ENCODE measurements around the gene TTC8. TPM values are rescaled to one million over a fixed set of nuclear protein-coding genes. Genes with fewer than 3 reads are reported as not detected.
"Not testable (repeated sequence)": the region's sequence is repeated elsewhere in the genome, so short reads cannot be mapped to it uniquely, and the experiment has no call there.

Gene TTC8
- total RNA-seq, 3 donors from 2014 or later: 18.9 to 58.2 (median 44.6) TPM

DNA sequence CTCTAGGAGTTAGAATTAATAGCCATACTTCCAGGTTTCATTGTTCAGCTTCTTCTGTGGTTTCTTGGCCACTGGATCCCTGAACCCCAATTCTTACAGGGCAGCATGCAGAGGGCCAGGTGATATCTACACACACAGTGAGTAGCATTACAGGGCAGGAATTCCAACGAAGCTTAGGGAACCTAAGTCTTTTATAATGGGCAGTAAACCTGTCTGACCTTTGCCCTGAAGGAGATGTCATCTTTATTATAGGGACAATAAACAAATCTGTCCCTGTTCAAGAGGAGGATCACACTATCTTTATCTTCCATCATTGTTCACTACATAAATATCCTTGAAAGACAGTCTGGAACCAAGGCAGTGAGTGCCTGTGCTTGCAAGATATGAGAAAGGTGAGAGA, 20.0 kb upstream of the TTC8 start:
- DNase-seq (ENCODE audit: low spot score in 2 of 2): no peak
- intact Hi-C loops (cut with DNase I; ENCODE audit: low total_unique reads): no loop called here
- Histone ChIP-seq H3K9me3 (no peaks in the 10 kb centered on the region), H3K36me3 (no peaks in the 10 kb centered on the region), H3K27me3 (no peaks in the 10 kb centered on the region), H3K27ac (no peak overlapping the region), H3K4me1 (no peaks in the 10 kb centered on the region), H3K4me3 (no peak overlapping the region)
- TF ChIP-seq, protein P1, sequence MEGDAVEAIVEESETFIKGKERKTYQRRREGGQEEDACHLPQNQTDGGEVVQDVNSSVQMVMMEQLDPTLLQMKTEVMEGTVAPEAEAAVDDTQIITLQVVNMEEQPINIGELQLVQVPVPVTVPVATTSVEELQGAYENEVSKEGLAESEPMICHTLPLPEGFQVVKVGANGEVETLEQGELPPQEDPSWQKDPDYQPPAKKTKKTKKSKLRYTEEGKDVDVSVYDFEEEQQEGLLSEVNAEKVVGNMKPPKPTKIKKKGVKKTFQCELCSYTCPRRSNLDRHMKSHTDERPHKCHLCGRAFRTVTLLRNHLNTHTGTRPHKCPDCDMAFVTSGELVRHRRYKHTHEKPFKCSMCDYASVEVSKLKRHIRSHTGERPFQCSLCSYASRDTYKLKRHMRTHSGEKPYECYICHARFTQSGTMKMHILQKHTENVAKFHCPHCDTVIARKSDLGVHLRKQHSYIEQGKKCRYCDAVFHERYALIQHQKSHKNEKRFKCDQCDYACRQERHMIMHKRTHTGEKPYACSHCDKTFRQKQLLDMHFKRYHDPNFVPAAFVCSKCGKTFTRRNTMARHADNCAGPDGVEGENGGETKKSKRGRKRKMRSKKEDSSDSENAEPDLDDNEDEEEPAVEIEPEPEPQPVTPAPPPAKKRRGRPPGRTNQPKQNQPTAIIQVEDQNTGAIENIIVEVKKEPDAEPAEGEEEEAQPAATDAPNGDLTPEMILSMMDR (IDR thresholded peaks at IDR 0.05): no peak
- no peak for TF ChIP-seq POLR2A (IDR thresholded peaks at IDR 0.05)
- TF ChIP-seq POLR2AphosphoS5 (IDR thresholded peaks at IDR 0.05): no peak

GRCh38 chr14:88808359-88808758, 16.1 kb upstream of the TTC8 start:
- intact Hi-C loops (cut with DNase I; ENCODE audit: low total_unique reads): no loop called here
- no peak for TF ChIP-seq POLR2AphosphoS5 (IDR thresholded peaks at IDR 0.05)
- no peak for TF ChIP-seq POLR2A (IDR thresholded peaks at IDR 0.05)
- TF ChIP-seq, protein P1 (IDR thresholded peaks at IDR 0.05): no peak

GRCh38 chr14:88815980-88816379, 8.5 kb upstream of the TTC8 start:
- intact Hi-C loops (cut with DNase I; ENCODE audit: low total_unique reads): no loop called here
- no peak for DNase-seq (ENCODE audit: low spot score in 2 of 2)
- TF ChIP-seq POLR2A (IDR thresholded peaks at IDR 0.05): no peak
- no peak for TF ChIP-seq POLR2AphosphoS5 (IDR thresholded peaks at IDR 0.05)
- TF ChIP-seq, protein P1 (IDR thresholded peaks at IDR 0.05): no peak
- Histone ChIP-seq H3K27ac (no peak overlapping the region), H3K9me3 (no peaks in the 10 kb centered on the region), H3K27me3 (no peaks in the 10 kb centered on the region), H3K4me1 (no peaks in the 10 kb centered on the region), H3K4me3 (no peak overlapping the region), H3K36me3 (no peaks in the 10 kb centered on the region)

More at GRCh38 chr14:88808359-88808758, 16.1 kb upstream of the TTC8 start:
- Histone ChIP-seq H3K27me3 (no peaks in the 10 kb centered on the region), H3K27ac (no peak overlapping the region), H3K9me3 (no peaks in the 10 kb centered on the region), H3K36me3 (no peaks in the 10 kb centered on the region), H3K4me3 (no peak overlapping the region), H3K4me1 (no peaks in the 10 kb centered on the region)
- DNase-seq (ENCODE audit: low spot score in 2 of 2): no peak

DNA sequence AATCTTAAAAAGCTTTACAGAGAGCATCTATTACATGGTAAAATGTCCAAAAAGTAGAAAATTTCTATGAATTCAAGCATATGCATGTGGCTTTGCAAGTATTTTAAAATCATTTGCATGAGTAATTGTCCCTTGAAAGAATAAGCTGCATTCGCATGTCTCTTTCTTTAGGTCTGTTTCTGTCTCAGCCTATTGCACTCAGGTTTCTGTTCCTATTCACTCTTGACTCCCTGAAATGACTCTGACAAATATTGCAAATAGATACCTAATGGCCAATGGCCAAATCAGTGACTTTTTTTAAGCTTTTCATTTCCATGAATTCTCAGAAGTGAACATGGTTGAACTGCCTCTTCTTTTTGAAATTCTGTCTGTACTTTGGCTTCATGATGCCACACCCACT, 6.4 kb upstream of the TTC8 start:
- Histone ChIP-seq H3K27me3 (no peaks in the 10 kb centered on the region), H3K4me3 (no peak overlapping the region), H3K9me3 (no peaks in the 10 kb centered on the region), H3K36me3 (no peaks in the 10 kb centered on the region), H3K27ac (no peak overlapping the region), H3K4me1 (no peaks in the 10 kb centered on the region)
- intact Hi-C loops (cut with DNase I; ENCODE audit: low total_unique reads): no loop called here
- TF ChIP-seq POLR2A (IDR thresholded peaks at IDR 0.05) (no peak), POLR2AphosphoS5 (IDR thresholded peaks at IDR 0.05) (no peak)
- TF ChIP-seq, protein P1 (IDR thresholded peaks at IDR 0.05): no peak
- DNase-seq (ENCODE audit: low spot score in 2 of 2): no peak

DNA sequence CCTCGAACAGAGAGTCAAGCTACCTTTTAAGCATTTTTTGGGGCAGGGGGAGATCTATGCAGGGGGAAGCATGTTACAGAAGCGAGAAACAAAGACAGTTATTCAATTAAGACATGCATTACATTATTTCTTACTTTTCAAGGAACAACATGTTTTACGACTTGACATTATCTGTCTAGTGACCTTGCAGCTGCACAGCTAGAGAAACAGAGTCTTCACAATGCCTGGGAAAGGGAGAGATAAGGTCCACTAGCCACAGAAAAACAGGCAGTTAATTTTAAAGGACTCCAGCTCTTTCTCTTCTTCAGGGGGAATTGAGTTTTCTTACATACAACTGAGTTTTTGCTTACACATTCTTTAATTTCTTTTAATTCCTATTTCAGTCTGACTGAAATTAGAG, 4.8 kb upstream of the TTC8 start:
- H3K27me3 ChIP-seq; intact Hi-C loops (cut with DNase I; ENCODE audit: low total_unique reads); H3K4me1 ChIP-seq; H3K4me3 ChIP-seq; H3K27ac ChIP-seq; H3K9me3 ChIP-seq; H3K36me3 ChIP-seq; DNase-seq (ENCODE audit: low spot score in 2 of 2): not testable (repeated sequence)

DNA sequence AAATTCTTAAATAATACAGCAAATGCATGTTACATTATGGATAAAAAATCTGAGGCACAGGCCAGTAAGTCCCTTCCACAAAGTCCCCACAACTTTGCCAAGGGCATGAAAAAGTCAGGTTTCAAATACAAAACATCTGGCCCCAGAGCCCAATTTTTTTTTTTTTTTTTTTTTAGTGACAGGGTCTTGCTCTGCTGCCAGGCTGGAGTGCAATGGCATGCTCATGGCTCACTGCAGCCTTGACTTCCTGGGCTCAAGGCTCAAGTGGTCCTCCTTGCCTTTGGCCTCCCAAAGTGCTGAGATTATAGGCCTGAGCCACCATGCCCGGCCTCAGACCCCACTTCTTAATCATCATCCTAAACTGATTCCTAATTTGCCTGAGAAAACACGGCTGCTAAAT, 3.1 kb upstream of the TTC8 start:
- no peaks in the 10 kb centered on the region for H3K4me1 ChIP-seq
- H3K36me3 ChIP-seq: no peaks in the 10 kb centered on the region
- no peak overlapping the region for H3K27ac ChIP-seq
- H3K9me3 ChIP-seq: no peaks in the 10 kb centered on the region
- no peak for DNase-seq (ENCODE audit: low spot score in 2 of 2)
- H3K4me3 ChIP-seq: no peak overlapping the region
- H3K27me3 ChIP-seq: no peaks in the 10 kb centered on the region
- TF ChIP-seq, protein P1 (IDR thresholded peaks at IDR 0.05): no peak
- no peak for TF ChIP-seq POLR2A (IDR thresholded peaks at IDR 0.05)
- no peak for TF ChIP-seq POLR2AphosphoS5 (IDR thresholded peaks at IDR 0.05)
- intact Hi-C loops (cut with DNase I; ENCODE audit: low total_unique reads): no loop called here
